ENCODE data around the gene HELB. TPM values are rescaled to one million over a fixed set of nuclear protein-coding genes. Genes with fewer than 3 reads are reported as not detected.

The HELB gene
- total RNA-seq, 1 experiment from 2014 or later, result 10.0 TPM

GRCh38 chr12:66269142-66269541 is 33.2 kb upstream of the HELB start:
- Histone ChIP-seq H3K27me3 (ENCODE audit: insufficient read depth, low read depth) (no peaks in the 10 kb centered on the region), H2AFZ (no peak overlapping the region), H3K27ac (no peak overlapping the region), H3K4me2 (no peak overlapping the region), H3K9me2 (ENCODE audit: insufficient read depth) (no peaks in the 10 kb centered on the region), H4K20me1 (ENCODE audit: insufficient read depth) (no peaks in the 10 kb centered on the region), H3K4me3 (no peak overlapping the region), H3K36me3 (ENCODE audit: low read depth) (no peaks in the 10 kb centered on the region), H3K9me3 (ENCODE audit: insufficient read depth, low read depth) (no peaks in the 10 kb centered on the region), H3F3A (ENCODE audit: insufficient read depth, low read depth) (no peaks in the 10 kb centered on the region), H3K79me2 (ENCODE audit: low read depth) (no peaks in the 10 kb centered on the region), H3K4me1 (replicated peaks; ENCODE audit: insufficient read depth) (no peaks in the 10 kb centered on the region)
- CTCF ChIA-PET, result no interaction called here
- TF ChIP-seq EZH2 (IDR thresholded peaks at IDR 0.05; ENCODE audit: low read depth), result no peak
- TF ChIP-seq, protein P1, sequence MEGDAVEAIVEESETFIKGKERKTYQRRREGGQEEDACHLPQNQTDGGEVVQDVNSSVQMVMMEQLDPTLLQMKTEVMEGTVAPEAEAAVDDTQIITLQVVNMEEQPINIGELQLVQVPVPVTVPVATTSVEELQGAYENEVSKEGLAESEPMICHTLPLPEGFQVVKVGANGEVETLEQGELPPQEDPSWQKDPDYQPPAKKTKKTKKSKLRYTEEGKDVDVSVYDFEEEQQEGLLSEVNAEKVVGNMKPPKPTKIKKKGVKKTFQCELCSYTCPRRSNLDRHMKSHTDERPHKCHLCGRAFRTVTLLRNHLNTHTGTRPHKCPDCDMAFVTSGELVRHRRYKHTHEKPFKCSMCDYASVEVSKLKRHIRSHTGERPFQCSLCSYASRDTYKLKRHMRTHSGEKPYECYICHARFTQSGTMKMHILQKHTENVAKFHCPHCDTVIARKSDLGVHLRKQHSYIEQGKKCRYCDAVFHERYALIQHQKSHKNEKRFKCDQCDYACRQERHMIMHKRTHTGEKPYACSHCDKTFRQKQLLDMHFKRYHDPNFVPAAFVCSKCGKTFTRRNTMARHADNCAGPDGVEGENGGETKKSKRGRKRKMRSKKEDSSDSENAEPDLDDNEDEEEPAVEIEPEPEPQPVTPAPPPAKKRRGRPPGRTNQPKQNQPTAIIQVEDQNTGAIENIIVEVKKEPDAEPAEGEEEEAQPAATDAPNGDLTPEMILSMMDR (conservative IDR thresholded peaks at IDR 0.05), result no peak
- DNase-seq, result no peak
- BruUV-seq (replicated peaks), result no TSS peak
- POLR2A ChIA-PET (ENCODE audit: unreplicated experiment), result no interaction called here
- intact Hi-C loops (cut with micrococcal nuclease; ENCODE audit: unreplicated experiment), result no loop called here

GRCh38 chr12:66269757-66270383 is 32.4 kb upstream of the HELB start:
- no peak for TF ChIP-seq EZH2 (IDR thresholded peaks at IDR 0.05; ENCODE audit: low read depth)
- TF ChIP-seq, protein P1 (conservative IDR thresholded peaks at IDR 0.05), result peak; percentile 71
- CTCF ChIA-PET, result interaction anchor here (0.5 to 0.8 kb wide), 2 partner anchors 100 to 424 kb away, joined by 3 to 6 read pairs; partner anchors contain the start of gene TMBIM4
- no peaks in the 10 kb centered on the region for H3K36me3 ChIP-seq (ENCODE audit: low read depth)
- H3F3A ChIP-seq (ENCODE audit: insufficient read depth, low read depth), result no peaks in the 10 kb centered on the region
- DNase-seq, result no peak
- H3K4me1 ChIP-seq (replicated peaks; ENCODE audit: insufficient read depth), result no peaks in the 10 kb centered on the region
- POLR2A ChIA-PET (ENCODE audit: unreplicated experiment), result no interaction called here
- H3K9me2 ChIP-seq (ENCODE audit: insufficient read depth), result no peaks in the 10 kb centered on the region
- no peaks in the 10 kb centered on the region for H4K20me1 ChIP-seq (ENCODE audit: insufficient read depth)
- no peaks in the 10 kb centered on the region for H3K79me2 ChIP-seq (ENCODE audit: low read depth)
- no peaks in the 10 kb centered on the region for H3K27me3 ChIP-seq (ENCODE audit: insufficient read depth, low read depth)
- no peak overlapping the region for H3K4me2 ChIP-seq
- no peak overlapping the region for H3K4me3 ChIP-seq
- no TSS peak for BruUV-seq (replicated peaks)
- intact Hi-C loops (cut with micrococcal nuclease; ENCODE audit: unreplicated experiment), result loop anchor here (10.0 kb wide), 1 partner anchor 425 kb away; no protein-coding TSS in a partner anchor
- no peak overlapping the region for H2AFZ ChIP-seq
- no peak overlapping the region for H3K27ac ChIP-seq
- no peaks in the 10 kb centered on the region for H3K9me3 ChIP-seq (ENCODE audit: insufficient read depth, low read depth)

DNA sequence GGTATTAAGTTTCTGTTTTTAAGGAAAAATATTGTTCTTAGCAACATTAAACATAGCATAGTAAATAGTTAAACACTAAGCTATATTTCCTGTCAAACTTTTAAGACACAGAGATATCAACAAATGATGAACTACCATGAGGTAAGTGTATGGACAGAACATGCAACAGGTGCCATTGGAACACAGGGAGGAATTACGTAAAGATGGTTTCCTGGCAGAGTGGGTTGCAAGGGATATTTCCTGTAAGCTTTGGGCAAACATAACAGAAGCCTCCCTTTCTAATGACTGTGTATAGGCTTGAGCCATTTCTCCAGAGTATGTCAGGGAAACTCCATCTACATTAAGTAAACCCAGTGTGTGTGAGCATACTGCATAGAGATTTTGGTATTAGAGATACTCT is 31.7 kb upstream of the HELB start:
- Histone ChIP-seq H3F3A (ENCODE audit: insufficient read depth, low read depth) (no peaks in the 10 kb centered on the region), H3K4me2 (no peak overlapping the region), H4K20me1 (ENCODE audit: insufficient read depth) (no peaks in the 10 kb centered on the region), H3K4me1 (replicated peaks; ENCODE audit: insufficient read depth) (no peaks in the 10 kb centered on the region), H3K4me3 (no peak overlapping the region), H2AFZ (no peak overlapping the region), H3K27ac (no peak overlapping the region), H3K9me3 (ENCODE audit: insufficient read depth, low read depth) (no peaks in the 10 kb centered on the region), H3K27me3 (ENCODE audit: insufficient read depth, low read depth) (no peaks in the 10 kb centered on the region), H3K79me2 (ENCODE audit: low read depth) (no peaks in the 10 kb centered on the region), H3K36me3 (ENCODE audit: low read depth) (no peaks in the 10 kb centered on the region), H3K9me2 (ENCODE audit: insufficient read depth) (no peaks in the 10 kb centered on the region)
- DNase-seq, result no peak
- intact Hi-C loops (cut with micrococcal nuclease; ENCODE audit: unreplicated experiment), result loop anchor here (10.0 kb wide), 1 partner anchor 424 kb away; no protein-coding TSS in a partner anchor
- POLR2A ChIA-PET (ENCODE audit: unreplicated experiment), result no interaction called here
- TF ChIP-seq EZH2 (IDR thresholded peaks at IDR 0.05; ENCODE audit: low read depth), result no peak
- TF ChIP-seq, protein P1 (conservative IDR thresholded peaks at IDR 0.05), result no peak
- no TSS peak for BruUV-seq (replicated peaks)
- CTCF ChIA-PET, result interaction anchor here (0.5 to 0.8 kb wide), 3 partner anchors 101 to 484 kb away, joined by 3 to 6 read pairs (median 3); partner anchors contain the start of gene TMBIM4
